UCSD-AML1 (cell line): Measurements from ENCODE around the gene PRPH.
"Not testable (repeated sequence)": the region's sequence is repeated elsewhere in the genome, so short reads cannot be mapped to it uniquely, and the experiment has no call there.

Experiments used
- DNase-seq: peaks from one replicate; lab custom pipeline; 2025; ENCODE audit not compliant: unreplicated experiment; lab: John Stamatoyannopoulos, UW

PRPH gene

DNA sequence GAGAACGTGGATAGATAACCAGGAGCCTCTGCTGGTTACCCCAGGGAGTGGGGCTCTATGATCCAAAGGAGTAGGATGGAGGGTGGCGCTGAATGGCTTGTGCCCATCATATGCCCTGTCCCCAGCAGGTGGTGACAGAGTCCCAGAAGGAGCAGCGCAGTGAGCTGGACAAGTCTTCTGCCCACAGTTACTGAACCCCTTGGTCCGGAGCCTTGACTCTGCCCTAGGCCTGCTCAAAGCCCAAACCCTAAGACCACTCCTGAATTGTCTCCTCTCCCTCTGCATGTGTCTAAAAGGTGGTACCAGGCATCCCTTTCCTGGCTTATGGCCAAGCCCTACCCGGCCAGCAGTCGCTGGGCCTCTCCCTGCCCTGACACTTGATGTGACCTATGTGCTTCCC lies 3.2 kb downstream of the PRPH start:
- no peak for DNase-seq

DNA sequence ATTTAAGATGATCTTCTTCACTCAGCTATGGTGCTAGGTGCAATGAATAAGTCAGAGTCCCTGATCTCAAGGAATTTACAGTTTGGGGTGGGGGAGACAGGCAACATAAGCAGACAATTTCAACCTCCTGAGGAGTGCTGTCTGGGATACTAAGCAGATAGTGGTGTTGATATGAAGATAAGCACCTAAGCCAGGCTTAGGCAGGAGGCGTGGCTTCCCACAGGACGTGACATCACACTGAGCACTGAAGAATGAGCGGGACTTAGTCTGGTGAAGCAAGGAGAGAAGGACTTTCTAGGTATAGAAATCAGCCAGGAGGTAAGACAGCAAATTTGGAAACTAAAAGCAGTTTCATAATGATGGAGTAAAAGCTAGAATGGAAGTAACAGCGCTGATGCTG lies 6.8 kb downstream of the PRPH start:
- DNase-seq, result no peak

DNA sequence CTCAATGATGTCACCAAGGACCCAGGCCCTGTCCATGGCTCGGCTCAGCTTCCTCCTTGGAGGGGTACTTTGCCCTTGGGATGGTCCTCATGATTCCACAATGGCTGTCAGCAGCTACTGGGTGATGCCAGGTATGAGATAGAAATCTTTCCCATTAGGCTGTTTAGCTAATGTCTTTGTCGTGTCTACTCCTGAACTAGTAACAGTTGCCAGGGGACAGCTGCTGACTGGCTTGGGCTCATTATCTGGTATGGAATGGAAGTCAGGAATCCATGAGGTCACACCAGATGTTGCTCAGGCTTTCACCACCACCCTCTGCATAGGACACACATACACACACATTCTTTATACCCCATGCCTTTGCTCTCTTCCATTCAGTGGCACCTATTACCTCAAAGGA lies 9.2 kb downstream of the PRPH start:
- DNase-seq, result no peak

DNA sequence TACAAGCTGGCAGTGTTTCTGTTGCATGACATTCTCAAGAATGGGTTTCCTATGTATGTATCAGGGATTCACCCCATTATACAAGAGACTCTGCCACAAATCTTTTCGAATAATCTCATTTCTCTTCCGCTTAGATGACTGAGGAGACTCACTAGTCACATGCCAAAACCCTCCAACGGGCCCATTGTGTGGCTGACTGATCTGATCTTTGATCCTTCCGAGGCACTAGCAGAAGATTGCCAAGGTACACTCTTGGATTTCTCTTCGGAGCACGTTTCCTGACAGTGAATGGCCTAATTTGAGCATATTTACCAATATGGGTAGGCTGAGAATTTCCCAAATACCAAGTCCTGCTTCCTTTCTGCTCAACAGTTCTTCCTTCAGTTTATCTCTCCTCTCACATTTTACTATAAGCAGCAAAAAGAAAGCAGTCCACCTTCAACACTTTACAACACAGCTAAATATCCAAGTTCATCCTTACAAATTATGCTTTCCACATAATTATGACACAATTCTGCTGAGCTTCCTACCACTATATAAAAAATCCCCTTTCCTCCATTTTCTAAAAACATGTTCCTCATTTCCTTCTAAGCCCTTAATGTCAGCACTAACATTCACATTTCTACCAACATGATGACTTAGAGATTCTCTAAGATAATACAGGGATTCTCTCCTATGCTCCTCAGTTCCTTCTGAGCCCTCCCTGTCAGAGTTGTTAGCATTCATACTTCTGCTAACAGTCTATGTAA lies 11.0 kb downstream of the PRPH start:
- DNase-seq, result no peak

DNA sequence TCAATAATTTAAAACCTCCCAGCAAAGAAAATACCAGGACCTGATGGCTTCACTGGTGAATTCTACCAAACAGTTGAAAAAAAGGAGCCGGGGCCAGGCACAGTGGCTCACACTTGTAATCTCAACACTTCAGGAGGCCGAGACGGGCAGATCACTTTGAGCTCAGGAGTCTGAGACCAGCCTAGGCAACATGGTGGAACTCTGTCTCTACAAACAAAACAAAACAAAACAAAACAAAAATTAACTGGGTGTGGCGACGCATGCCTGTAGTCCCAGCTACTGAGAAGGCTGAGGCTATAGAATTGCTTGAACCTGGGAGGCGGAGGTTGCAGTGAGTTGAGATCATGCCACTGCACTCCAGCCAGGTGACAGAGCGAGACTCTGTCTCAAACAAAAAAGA lies 14.4 kb downstream of the PRPH start:
- DNase-seq, result no peak

DNA sequence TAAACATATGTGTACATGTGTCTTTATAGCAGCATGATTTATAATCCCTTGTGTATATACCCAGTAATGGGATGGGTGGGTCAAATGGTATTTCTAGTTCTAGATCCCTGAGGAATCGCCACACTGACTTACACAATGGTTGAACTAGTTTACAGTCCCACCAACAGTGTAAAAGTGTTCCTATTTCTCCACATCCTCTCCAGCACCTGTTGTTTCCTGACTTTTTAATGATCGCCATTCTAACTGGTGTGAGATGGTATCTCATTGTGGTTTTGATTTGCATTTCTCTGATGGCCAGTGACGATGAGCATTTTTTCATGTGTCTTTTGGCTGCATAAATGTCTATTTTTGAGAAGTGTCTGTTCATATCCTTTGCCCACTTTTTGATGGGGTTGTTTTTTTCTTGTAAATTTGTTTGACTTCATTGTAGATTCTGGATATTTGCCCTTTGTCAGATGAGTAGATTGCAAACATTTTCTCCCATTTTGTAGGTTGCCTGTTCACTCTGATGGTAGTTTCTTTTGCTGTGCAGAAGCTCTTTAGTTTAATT lies 15.6 kb downstream of the PRPH start:
- DNase-seq, result not testable (repeated sequence)

DNA sequence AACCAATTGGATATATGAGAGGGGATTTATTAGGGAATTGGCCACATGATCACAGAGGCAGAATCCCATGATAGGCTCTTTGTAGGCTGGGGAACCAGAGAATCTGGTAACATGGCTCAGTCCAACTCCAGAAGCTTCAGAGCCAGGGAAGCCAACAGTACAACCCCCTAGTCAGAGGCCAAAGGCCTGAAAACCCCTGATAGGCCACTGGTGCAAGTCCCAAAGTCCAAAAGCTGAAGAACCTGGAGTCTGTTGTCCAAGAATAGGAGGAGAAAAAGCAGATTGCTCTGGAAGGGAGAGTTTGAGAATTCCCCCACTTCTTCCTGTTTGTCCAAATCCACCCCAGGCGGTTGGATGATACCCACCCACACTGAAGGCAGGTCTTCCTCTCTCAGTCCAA lies 19.9 kb downstream of the PRPH start:
- DNase-seq, result no peak

DNA sequence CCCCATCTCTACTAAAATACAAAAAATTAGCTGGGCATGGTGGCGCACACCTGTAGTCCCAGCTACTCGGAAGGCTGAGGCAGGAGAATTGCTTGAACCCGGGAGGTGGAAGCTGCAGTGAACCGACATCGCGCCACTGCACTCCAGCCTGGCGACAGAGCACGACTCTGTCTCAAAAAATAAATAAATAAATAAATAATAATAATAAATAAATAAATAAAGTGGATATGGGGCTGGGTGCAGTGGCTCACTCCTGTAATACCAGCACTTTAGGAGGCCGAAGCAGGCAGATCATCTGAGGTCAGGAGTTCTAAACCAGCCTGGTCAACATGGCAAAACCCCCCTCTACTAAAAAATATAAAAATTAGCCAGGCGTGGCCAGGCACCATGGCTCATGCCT lies 22.2 kb downstream of the PRPH start:
- not testable (repeated sequence) for DNase-seq

DNA sequence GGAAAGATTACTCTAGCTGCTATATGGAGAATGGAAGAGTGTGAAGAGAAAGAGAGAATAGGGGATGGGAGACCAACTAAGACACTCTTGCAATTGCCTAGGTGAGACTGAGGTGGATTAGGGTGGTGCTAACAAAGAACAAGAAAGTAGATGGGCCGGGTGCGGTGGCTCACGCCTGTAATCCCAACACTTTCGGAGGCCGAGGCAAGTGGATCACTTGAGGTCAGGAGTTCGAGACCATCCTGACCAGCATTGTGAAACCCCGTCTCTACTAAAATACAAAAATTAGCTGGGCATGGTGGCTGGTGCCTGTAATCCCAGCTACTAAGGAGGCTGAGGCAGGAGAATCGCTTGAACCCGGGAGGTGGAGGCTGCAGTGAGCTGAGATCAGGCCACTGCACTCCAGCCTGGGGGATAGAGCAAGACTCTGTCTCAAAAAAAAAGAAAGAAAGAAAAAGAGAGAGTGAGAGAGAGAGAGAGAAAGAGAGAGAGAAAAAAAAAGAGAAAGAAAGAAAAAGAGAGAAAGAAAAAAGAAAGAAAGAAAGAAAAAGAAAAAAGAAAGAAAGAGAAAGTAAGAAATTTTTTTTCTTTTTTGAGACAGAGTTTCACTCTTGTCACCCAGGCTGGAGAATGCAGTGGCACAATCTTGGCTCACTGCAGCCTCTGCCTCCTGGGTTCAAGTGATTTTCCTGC lies 25.6 kb downstream of the PRPH start:
- not testable (repeated sequence) for DNase-seq

DNA sequence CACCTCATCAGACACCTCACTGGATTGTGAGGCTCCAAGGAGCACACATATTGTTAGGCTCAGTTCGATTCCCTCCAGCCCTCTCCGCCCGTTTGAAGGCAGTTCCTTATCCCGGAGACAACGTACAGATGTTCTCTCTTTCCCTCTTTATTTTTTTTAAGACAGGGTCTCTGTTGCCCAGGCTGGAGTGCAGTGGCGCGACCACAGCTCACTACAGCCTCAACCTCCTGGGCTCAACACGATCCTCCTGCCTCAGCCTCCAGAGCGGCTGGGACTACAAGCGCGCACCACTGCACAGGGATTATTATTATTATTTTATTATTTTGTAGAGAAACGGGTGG lies 27.4 kb downstream of the PRPH start:
- no peak for DNase-seq

DNA sequence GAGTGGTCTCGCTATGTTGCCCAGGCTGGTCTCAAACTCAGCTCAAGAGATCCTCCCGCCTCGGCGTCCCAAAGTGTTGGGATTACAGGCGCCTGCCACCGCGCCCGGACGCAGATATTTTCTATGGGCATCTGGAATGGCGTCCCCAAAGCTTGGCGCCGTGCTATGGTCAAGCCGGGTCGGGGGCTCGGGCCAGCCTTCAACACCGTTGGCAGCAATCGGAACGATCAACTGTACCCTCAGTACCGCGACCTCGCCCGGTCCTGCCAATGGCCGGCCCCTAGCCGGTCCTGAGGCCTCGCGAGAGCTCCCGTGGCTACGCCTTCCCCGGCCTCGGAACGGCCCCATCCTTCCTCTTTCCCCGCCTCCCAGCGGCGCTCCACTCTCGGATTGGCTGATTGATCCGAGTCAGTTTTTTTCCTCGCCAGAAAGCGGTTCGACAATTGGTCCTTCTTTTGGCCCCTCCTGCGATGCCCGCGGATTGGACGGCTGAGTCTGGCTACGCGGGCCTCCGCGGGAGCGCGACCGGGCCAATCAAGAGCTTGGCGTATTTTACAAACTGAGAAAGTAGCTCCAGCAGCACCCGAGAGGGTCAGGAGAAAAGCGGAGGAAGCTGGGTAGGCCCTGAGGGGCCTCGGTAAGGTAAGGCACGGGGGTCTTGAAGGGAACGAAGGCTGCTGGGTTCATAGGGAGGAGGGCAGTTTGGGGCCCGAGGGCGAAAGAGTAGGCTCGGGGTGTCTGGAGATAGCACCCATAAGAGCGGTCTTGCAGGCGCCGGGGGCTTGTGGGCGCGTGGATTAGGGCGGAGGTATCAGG lies 28.0 kb downstream of the PRPH start, which contains the start of gene TROAP:
TROAP (plus strand) TSS at position 548 of the 816 bp plus-strand sequence. CDS start 354 bp downstream, outside the sequence.
- DNase-seq, result peak; percentile 96

DNA sequence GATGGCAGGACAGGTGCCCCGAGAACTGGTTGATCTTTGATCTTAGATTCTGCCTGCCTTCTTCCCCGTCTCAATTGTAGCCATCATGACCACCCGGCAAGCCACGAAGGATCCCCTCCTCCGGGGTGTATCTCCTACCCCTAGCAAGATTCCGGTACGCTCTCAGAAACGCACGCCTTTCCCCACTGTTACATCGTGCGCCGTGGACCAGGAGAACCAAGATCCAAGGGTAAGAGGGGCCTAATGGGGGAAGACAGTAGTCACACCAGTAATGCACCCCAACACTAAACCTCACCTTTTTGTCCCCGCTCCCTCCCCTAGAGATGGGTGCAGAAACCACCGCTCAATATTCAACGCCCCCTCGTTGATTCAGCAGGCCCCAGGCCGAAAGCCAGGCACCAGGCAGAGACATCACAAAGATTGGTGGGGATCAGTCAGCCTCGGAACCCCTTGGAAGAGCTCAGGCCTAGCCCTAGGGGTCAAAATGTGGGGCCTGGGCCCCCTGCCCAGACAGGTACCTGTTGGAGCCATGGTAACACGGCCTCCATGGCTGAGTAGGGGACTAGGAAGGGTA lies 28.7 kb downstream of the PRPH start:
- no peak for DNase-seq

DNA sequence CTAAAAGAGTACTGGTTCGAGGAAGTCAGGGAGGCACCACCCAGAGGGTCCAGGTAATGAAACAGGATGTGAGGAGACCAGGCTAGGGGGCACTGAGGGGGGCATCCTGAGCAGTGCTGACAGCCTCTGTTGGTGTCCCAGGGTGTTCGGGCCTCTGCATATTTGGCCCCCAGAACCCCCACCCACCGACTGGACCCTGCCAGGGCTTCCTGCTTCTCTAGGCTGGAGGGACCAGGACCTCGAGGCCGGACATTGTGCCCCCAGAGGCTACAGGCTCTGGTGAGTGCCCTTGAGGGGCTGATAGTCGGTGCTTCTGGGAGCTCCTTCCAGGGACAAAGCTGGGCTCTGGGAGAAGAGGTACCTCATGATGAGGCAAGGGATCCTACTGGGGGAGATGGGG lies 30.7 kb downstream of the PRPH start:
- DNase-seq, result no peak

DNA sequence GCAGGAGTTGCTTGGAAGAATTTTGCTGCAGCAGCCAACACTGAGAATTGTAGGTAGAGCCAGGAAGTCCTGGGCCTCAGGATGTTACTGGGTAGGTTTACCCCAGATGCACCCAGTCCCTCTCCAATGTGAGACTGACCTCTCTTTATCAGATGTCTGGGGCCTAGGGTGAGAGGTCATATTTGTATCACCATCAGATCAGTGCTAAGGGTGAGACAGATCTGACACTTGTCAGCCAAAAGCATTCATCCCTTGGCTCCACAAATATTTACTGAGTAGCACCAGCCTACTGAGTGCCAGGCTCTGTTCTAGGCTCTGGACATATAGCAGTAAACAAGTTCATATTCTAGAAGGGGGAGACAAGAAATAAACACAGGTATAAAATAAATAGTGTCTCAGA lies 32.4 kb downstream of the PRPH start:
- no peak for DNase-seq

DNA sequence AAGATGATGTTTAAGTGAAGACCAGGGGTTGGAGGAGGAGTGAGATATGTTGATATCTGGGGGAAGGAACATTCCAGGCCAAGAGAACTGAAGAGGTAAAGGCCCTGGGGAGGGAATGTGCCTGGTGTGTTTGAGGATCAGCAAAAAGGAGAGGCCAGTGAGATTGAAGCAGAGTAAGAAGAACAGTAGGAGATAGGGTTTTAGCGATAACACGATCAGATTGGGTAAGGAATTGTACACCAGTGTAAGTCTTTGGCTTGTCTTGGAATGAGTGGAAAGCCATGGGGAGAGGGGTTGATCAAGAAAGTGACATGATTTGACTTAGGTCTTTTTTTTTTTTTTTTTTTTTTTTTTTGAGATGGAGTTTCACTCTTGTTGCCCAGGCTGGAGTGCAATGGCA lies 32.9 kb downstream of the PRPH start:
- DNase-seq, result no peak

DNA sequence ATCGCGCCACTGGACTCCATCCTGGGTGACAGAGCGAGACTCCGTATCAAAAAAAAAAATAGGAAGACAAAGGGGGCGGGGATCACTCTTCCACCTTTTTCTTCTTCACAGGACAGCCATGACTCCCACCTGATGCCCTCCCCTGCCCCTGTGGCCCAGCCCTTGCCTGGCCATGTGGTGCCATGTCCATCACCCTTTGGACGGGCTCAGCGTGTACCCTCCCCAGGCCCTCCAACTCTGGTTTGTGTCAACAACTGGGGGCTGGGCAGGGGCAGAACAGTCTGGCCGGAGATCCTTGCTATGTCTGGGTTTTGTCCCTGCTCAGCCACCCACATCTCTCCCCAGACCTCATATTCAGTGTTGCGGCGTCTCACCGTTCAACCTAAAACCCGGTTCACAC lies 33.9 kb downstream of the PRPH start:
- DNase-seq, result no peak

DNA sequence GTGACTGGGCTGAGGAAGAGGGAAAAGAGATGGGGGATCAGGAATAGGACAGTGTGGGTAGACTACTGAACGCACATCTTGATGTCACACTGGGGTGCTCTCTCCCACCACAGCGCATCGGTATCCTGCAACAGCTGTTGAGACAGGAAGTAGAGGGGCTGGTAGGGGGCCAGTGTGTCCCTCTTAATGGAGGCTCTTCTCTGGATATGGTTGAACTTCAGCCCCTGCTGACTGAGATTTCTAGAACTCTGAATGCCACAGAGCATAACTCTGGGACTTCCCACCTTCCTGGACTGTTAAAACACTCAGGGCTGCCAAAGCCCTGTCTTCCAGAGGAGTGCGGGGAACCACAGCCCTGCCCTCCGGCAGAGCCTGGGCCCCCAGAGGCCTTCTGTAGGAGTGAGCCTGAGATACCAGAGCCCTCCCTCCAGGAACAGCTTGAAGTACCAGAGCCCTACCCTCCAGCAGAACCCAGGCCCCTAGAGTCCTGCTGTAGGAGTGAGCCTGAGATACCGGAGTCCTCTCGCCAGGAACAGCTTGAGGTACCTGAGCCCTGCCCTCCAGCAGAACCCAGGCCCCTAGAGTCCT lies 35.2 kb downstream of the PRPH start:
- DNase-seq, result no peak

DNA sequence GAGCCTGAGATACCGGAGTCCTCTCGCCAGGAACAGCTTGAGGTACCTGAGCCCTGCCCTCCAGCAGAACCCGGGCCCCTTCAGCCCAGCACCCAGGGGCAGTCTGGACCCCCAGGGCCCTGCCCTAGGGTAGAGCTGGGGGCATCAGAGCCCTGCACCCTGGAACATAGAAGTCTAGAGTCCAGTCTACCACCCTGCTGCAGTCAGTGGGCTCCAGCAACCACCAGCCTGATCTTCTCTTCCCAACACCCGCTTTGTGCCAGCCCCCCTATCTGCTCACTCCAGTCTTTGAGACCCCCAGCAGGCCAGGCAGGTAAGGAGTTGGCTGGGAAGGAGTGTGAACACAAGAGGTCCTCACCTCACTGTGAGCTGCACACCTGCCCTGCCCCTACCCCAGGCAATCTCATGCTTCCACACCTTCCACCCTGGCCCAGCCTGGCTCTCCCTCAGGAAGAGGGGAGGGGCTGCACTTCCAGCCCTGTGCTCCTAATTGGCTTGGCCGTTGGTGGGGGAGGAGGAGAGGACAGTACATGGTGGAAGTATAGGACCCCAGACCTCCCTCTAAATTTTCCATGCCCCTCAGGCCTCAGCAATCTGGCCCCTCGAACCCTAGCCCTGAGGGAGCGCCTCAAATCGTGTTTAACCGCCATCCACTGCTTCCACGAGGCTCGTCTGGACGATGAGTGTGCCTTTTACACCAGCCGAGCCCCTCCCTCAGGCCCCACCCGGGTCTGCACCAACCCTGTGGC lies 35.9 kb downstream of the PRPH start:
- no peak for DNase-seq

DNA sequence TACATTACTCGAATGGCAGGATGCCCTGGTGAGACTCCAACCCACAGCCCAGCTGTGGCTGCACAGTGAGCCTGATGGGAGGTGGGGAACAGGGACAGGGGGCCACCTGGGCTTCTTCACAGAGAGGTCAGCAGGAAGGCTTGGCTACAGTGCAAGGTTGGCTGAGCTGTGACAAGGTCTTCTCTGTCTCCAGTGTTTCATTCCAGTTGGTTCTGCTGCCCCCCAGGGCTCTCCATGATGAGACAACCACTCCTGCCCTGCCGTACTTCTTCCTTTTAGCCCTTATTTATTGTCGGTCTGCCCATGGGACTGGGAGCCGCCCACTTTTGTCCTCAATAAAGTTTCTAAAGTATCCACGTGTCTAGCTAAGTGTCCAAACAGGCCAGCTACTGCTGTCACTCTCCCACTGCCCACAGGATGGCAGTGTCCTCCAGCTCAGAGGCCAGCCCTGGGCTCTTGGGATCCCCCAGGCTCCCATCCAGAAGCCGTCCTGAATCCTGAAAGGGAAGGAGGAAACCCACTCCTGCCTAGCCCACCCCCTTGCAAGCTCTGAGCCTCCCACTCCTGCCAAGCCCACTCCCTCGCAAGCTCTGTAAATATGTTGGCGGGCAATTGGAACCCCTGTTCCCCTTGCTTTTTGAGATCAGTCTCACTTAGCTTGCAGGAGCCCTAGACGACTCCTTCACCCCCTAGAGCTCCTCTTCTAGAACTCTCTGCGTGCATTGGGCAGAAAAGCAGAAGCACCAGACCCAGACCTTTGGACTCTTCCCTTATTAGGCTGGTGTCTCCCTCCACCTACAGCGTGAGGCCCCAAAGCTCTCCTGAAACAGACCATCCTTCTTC lies 36.7 kb downstream of the PRPH start:
- DNase-seq, result peak; percentile 27
